Activated T-helper 2 cell treated with anti-CD3 and anti-CD28 coated beads, Interferon-gamma antibody, Interleukin-2, Interleukin-4, amounts not matched to agents 10 μg/mL and 5 μg/mL and 100 μg/mL, durations not matched to agents 14 hours and 24 hours and 36 hours (primary cell): ENCODE results near the gene SLC4A1AP. TPM values are rescaled to one million over a fixed set of nuclear protein-coding genes. Genes with fewer than 3 reads are reported as not detected.

Experiments
- DNase-seq: peaks from one replicate; pipeline ENCODE4 v3.0.0; 2021; ENCODE audit warnings: low spot score
- H3K27ac Mint-ChIP-seq: one replicate; pipeline ENCODE4 v1.8.0; 2021; ENCODE audit warnings: mixed read lengths
- H3K27me3 Mint-ChIP-seq: one replicate; pipeline ENCODE4 v1.8.0; 2021; ENCODE audit warnings: low read depth, mixed read lengths
- H3K36me3 Mint-ChIP-seq: one replicate; pipeline ENCODE4 v1.8.0; 2021; ENCODE audit warnings: low read depth, mixed read lengths
- H3K4me1 Mint-ChIP-seq: one replicate; pipeline ENCODE4 v1.8.0; 2021; ENCODE audit warnings: low read depth, mixed read lengths
- H3K4me3 Mint-ChIP-seq: one replicate; pipeline ENCODE4 v1.8.0; 2021; ENCODE audit warnings: low read depth, mild to moderate bottlenecking, moderate library complexity, mixed read lengths
- H3K9me3 Mint-ChIP-seq: one replicate; pipeline ENCODE4 v1.8.0; 2021; ENCODE audit warnings: mixed read lengths
- intact Hi-C: fragments of 100-400 bp; cut with micrococcal nuclease; formaldehyde crosslinking; loops from one replicate; pipeline ENCODE4 v1.15.1; 2023
- total RNA-seq: library from RNA; stranded (reverse); gene quantifications from 2 replicates; pipeline ENCODE4 v1.2.3, GENCODE V29; 2022

Gene SLC4A1AP
- total RNA-seq, 1 donor from 2014 or later = 27.8 TPM

DNA sequence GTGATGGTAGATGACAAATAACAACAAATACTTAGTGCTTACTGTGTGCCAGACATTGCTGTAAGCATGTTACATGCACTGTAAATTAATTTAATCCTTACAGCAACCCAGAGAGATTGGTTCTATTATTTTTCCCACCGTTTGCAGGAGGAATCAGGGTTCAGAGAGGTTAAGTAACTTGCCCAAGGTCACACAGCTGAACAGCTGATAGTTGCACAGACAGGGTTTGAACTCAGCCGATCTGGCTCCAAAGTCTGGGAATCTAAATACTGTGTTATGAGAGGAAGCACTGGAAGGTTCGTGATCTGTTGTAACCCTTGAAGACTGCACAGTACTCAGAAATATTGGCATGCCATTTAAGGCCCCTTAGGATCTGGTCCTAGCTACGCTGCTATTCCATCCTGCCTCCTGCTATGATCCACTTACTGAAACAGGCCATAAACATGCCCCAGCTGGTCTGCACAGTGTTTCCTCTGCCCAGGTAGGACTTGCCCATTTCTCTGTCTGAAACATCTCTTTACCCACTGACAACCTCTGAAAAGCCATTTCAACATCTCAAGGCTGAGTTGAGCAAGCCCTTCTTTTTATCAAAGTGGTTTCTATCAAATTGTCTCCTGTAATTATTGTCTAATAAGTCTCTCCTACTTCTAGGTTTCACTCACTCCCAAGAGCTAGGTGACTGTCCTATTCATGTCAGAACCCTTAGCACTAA, 67.4 kb downstream of the SLC4A1AP start:
- no peaks in the 10 kb centered on the region for H3K9me3 Mint-ChIP-seq
- DNase-seq = no peak
- no peak overlapping the region for H3K27ac Mint-ChIP-seq
- H3K4me1 Mint-ChIP-seq = peaks cover 7% of the 10 kb centered on the region
- intact Hi-C loops = no loop called here
- H3K36me3 Mint-ChIP-seq = no peaks in the 10 kb centered on the region
- H3K4me3 Mint-ChIP-seq = no peak overlapping the region
- H3K27me3 Mint-ChIP-seq = no peaks in the 10 kb centered on the region

DNA sequence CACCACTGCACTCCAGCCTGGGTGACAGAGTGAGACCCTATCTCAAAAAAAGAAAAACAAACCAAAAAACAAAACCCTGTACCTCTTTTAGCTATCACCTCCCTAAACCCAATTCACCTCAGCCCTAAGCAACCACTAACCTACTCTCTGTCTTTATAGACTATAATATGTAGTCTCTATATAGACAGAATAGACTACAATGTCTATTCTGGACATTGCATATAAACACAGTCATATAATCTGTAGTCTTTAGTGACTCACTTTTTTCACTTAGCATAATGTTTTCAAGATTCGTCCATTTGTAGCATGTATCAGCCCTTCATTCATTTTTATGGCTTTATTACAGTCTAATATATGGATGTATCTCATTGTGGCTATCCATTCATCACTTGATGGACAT, 70.6 kb downstream of the SLC4A1AP start:
- H3K4me3 Mint-ChIP-seq = no peak overlapping the region
- intact Hi-C loops = no loop called here
- no peaks in the 10 kb centered on the region for H3K9me3 Mint-ChIP-seq
- H3K4me1 Mint-ChIP-seq = peaks cover 7% of the 10 kb centered on the region
- no peaks in the 10 kb centered on the region for H3K27me3 Mint-ChIP-seq
- no peaks in the 10 kb centered on the region for H3K36me3 Mint-ChIP-seq
- no peak for DNase-seq
- H3K27ac Mint-ChIP-seq = no peak overlapping the region

DNA sequence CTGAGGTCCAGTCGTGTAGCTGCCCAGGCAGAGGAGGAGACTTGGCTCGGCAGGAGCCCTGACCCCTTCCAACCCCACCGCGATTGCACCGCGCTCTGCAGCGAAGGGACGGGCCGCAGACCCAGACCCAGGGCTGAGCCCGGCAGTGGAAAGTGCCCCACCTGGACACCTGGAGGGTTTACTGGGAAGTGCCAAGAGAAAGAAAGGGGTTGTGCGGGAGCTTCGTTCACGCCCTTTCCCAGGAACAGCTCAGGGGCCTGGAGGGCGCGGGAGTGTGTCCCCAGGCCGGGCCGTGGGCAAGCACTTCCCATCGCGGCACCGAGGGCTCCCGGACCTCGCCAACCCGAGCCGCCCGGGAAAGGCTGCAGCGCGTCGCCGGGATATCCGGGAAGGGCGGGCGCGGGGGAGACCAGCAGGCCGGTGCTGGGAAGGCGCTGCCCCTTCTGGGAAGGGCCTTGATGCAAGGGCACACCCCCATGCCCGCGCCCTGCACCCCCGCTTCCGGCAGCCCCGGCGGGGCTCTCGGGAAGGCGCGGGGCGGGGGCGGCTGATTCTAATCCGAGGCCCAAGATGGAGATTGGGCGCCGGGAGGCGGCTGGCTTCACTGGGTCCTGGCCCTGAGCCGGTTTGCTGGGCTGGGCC, 71.7 kb downstream of the SLC4A1AP start:
- peak overlapping the region; percentile 22 for H3K27ac Mint-ChIP-seq
- H3K36me3 Mint-ChIP-seq = no peaks in the 10 kb centered on the region
- intact Hi-C loops = no loop called here
- peaks cover 7% of the 10 kb centered on the region for H3K4me1 Mint-ChIP-seq
- no peak overlapping the region for H3K4me3 Mint-ChIP-seq
- no peak for DNase-seq
- no peaks in the 10 kb centered on the region for H3K9me3 Mint-ChIP-seq
- no peaks in the 10 kb centered on the region for H3K27me3 Mint-ChIP-seq

DNA sequence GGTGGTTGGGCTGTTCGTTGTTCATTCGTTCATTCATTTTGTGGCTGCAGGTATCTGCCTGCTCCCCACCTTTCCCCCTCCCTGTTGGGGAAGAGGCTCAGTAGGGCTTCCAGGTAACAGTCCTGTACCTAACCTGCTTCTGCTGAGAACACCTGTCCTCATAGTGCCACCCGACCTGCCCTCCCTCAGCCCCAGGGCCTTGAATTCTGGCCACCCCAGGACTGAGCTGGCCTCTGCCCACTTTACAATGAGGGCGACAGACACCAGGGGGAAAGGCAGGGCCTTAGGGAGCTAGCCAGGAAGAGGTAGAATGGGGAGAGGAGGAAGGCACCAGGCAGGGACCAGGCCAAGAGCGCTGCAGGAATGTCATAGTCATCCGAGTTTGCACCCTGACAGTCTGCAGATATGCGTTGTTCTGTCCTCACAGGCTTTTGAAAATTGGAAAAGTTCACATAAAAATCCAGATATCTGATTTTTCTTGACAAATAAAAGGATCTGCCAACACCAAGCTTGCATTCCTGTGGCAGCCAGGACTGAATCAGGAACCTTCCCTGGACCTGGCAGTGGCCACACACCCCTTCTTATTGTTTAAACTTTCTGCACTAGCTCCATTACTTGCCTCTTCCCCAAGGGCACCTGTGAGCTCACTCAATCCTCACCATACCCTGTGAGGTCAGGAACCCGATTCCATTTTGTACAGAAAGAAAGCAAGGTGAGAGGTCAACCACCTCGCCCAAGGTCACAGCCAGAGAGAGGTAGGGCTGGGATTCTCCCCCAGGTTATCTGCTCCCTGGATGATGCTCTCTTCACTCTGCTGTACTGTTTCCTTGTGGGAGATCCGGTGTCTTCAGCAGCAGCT, 72.6 kb downstream of the SLC4A1AP start:
- Mint-ChIP-seq H3K4me3 (peak overlapping the region; percentile 30), H3K27me3 (no peaks in the 10 kb centered on the region), H3K27ac (peak overlapping the region; percentile 22)

DNA sequence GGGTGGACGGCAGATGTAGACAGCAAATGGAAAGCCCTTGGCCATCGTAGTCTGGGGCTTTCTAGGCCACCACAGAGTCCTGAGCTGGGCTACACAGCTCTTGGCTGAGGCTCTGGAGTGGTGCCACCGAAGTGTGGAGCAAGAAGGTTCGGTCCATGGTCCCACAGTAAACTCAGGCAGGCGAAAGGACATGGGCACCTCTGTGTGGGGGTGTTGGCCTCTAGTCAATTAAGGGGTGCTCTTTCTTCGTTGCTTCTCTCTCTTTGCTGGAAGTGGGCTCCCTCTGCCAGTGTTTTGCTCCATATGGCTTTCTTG, 73.2 kb downstream of the SLC4A1AP start:
- no peaks in the 10 kb centered on the region for H3K36me3 Mint-ChIP-seq
- no peak overlapping the region for H3K4me3 Mint-ChIP-seq
- no peak for DNase-seq
- intact Hi-C loops = no loop called here
- H3K9me3 Mint-ChIP-seq = no peaks in the 10 kb centered on the region
- H3K27ac Mint-ChIP-seq = no peak overlapping the region
- H3K4me1 Mint-ChIP-seq = peaks cover 7% of the 10 kb centered on the region
- H3K27me3 Mint-ChIP-seq = no peaks in the 10 kb centered on the region

More for the DNA sequence above, 72.6 kb downstream of the SLC4A1AP start:
- Mint-ChIP-seq H3K9me3 (no peaks in the 10 kb centered on the region), H3K4me1 (peaks cover 7% of the 10 kb centered on the region), H3K36me3 (no peaks in the 10 kb centered on the region)
- no peak for DNase-seq
- intact Hi-C loops = no loop called here

DNA sequence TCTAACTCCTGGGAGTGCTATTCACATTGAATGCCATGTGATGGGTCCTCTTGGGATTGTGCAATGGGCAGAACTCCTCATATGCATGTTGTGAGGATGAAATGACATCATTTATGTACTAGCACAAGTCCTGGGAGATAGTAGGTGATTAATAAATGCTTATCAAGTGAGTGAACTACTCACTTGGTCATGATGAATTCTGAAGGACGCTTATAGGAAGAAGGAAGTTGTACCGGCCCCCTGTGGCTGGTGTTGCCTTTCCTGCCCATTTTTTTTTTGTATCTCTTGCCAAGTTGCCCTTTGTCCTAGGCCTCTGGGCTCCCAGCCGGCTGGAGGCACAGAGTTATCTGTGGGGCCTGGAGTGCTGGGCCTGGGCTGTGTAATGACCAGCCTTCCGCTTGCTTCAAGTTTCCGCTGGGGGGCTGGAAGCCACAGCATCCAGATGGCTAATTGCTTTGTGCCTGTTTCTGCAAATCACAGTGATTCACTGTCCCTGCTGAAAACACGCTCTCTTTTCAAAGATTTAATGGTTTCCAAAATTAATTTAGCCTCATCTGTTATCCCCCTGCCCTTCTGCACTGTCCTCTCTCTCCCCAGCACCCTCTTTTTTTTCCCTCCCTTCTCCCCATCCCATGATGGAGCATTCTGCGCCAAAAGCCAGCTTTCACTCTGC, 74.1 kb downstream of the SLC4A1AP start:
- DNase-seq = no peak
- H3K9me3 Mint-ChIP-seq = no peaks in the 10 kb centered on the region
- intact Hi-C loops = no loop called here
- no peaks in the 10 kb centered on the region for H3K27me3 Mint-ChIP-seq
- peaks cover 7% of the 10 kb centered on the region for H3K4me1 Mint-ChIP-seq
- no peaks in the 10 kb centered on the region for H3K36me3 Mint-ChIP-seq
- H3K4me3 Mint-ChIP-seq = no peak overlapping the region
- H3K27ac Mint-ChIP-seq = no peak overlapping the region

DNA sequence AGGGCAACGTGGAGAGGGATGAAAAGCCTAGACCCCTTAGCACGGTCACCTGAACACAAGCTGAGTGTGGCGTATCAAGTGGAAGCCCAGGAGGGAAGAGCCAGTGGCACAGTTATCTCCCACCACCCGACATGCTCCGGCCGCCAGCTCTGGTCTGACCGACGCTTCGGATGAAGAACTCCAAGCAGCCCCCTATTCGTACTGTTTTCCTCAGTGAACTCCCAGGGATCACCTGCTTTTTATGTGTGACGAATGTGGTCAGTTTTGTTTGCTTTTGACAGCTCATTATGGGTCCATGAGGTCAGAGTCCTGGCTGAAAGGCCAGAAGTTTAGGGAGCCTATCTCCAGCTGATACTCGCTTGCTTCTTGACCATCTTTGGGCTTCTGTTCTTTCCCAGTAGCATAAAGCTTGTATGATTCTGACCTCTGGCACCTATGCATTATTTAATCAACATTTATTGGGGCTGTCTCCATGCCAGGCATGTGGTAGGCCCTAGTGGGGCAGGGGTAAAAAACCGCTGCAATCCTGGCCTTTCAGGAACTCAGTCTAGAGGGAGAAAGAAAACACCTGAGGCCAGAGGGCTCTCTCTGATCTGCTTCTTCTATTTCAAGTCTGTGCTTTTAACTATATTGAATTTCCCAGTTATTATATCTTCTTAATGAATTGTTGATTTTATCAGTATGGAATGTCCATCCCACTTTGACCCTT, 74.8 kb downstream of the SLC4A1AP start:
- Mint-ChIP-seq H3K36me3 (no peaks in the 10 kb centered on the region), H3K4me3 (no peak overlapping the region), H3K27ac (no peak overlapping the region), H3K27me3 (no peaks in the 10 kb centered on the region), H3K4me1 (peaks cover 7% of the 10 kb centered on the region), H3K9me3 (no peaks in the 10 kb centered on the region)
- no peak for DNase-seq
- intact Hi-C loops = no loop called here

DNA sequence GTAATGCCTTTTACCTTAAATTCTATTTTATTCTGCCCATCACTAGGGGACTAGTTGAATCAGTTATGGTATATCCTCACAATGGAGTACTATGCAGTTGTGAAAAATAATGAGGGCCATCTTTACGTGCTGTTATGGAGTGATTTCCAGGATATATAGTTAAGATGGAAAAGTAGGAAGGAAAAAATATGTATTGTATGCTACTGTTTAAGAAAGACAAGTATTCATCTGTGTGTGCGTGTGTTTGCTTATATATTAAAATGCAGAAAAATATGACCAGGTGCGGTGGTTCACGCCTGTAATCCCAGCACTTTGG, 75.3 kb downstream of the SLC4A1AP start:
- intact Hi-C loops = no loop called here
- Mint-ChIP-seq H3K27me3 (no peaks in the 10 kb centered on the region), H3K27ac (no peak overlapping the region), H3K9me3 (no peaks in the 10 kb centered on the region), H3K4me1 (peaks cover 7% of the 10 kb centered on the region), H3K4me3 (no peak overlapping the region), H3K36me3 (no peaks in the 10 kb centered on the region)
- DNase-seq = no peak

DNA sequence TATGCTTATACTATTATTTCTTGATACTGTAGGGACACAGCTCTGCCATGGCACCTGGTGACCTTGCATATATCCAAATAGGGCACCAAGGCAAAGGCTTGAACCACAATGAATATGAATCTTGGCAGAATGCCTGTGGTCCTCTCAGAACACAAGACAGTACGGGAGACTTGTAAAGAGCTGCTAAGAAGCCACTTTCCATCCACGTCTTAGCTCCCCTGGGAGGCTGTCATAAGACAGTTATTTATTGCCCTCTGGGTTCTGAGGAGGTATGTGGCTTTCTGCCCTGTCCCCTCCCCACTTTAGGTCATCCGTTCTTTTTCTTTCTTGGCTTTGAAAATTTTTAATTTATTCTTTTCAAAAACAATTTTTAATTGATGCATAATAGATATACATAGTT, 78.0 kb downstream of the SLC4A1AP start:
- H3K27ac Mint-ChIP-seq = no peak overlapping the region
- H3K27me3 Mint-ChIP-seq = peaks cover 10% of the 10 kb centered on the region
- H3K9me3 Mint-ChIP-seq = peaks cover 4% of the 10 kb centered on the region
- H3K4me1 Mint-ChIP-seq = peaks cover 9% of the 10 kb centered on the region
- DNase-seq = no peak
- no peak overlapping the region for H3K4me3 Mint-ChIP-seq
- H3K36me3 Mint-ChIP-seq = no peaks in the 10 kb centered on the region
- intact Hi-C loops = no loop called here

DNA sequence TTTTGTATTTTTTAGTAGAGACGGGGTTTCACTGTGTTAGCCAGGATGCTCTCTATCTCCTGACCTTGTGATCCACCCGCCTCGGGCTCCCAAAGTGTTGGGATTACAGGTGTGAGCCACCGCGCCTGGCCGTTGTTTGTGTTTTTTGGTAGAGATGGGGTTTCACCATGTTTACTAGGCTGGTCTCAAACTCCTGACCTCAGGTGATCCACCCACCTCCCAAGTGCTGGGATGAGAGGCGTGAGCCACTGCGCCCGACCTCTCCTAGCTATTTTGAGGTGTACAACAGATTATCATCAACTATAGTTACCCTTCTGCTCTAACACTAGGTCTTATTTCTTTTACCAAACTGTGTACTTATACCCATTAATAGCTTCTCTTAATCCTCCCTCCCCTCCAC, 78.9 kb downstream of the SLC4A1AP start:
- intact Hi-C loops = no loop called here
- Mint-ChIP-seq H3K27me3 (peaks cover 10% of the 10 kb centered on the region), H3K27ac (no peak overlapping the region)

More for the DNA sequence above, 78.9 kb downstream of the SLC4A1AP start:
- peaks cover 7% of the 10 kb centered on the region for H3K4me1 Mint-ChIP-seq
- H3K36me3 Mint-ChIP-seq = no peaks in the 10 kb centered on the region
- H3K9me3 Mint-ChIP-seq = peaks cover 4% of the 10 kb centered on the region
- DNase-seq = no peak
- no peak overlapping the region for H3K4me3 Mint-ChIP-seq
